ENCODE data around the gene PIP5K1A.
A peak's percentile ranks its signal among the peaks of the same experiment; 100 is the strongest.

Gene PIP5K1A

GRCh38 chr1:151164732-151165280 is 33.5 kb upstream of the PIP5K1A start:
- in situ Hi-C loops (cut with MboI; ENCODE audit: low sequenced_read_pairs, unreplicated experiment) = no loop called here
- TF ChIP-seq, protein P1, sequence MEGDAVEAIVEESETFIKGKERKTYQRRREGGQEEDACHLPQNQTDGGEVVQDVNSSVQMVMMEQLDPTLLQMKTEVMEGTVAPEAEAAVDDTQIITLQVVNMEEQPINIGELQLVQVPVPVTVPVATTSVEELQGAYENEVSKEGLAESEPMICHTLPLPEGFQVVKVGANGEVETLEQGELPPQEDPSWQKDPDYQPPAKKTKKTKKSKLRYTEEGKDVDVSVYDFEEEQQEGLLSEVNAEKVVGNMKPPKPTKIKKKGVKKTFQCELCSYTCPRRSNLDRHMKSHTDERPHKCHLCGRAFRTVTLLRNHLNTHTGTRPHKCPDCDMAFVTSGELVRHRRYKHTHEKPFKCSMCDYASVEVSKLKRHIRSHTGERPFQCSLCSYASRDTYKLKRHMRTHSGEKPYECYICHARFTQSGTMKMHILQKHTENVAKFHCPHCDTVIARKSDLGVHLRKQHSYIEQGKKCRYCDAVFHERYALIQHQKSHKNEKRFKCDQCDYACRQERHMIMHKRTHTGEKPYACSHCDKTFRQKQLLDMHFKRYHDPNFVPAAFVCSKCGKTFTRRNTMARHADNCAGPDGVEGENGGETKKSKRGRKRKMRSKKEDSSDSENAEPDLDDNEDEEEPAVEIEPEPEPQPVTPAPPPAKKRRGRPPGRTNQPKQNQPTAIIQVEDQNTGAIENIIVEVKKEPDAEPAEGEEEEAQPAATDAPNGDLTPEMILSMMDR (IDR thresholded peaks at IDR 0.05; ENCODE audit: borderline replicate concordance, control extremely low read depth, extremely low read depth, insufficient read depth, missing control alignments) = no peak
- DNase-seq (ENCODE audit: low spot score) = no peak

- TF ChIP-seq, protein P1 (IDR thresholded peaks at IDR 0.05; ENCODE audit: borderline replicate concordance, control extremely low read depth, extremely low read depth, insufficient read depth, missing control alignments) = no peak
- in situ Hi-C loops (cut with MboI; ENCODE audit: low sequenced_read_pairs, unreplicated experiment) = no loop called here
- no peak for DNase-seq (ENCODE audit: low spot score)
Measured at GRCh38 chr1:151165281-151165737, 33.0 kb upstream of the PIP5K1A start.

DNA sequence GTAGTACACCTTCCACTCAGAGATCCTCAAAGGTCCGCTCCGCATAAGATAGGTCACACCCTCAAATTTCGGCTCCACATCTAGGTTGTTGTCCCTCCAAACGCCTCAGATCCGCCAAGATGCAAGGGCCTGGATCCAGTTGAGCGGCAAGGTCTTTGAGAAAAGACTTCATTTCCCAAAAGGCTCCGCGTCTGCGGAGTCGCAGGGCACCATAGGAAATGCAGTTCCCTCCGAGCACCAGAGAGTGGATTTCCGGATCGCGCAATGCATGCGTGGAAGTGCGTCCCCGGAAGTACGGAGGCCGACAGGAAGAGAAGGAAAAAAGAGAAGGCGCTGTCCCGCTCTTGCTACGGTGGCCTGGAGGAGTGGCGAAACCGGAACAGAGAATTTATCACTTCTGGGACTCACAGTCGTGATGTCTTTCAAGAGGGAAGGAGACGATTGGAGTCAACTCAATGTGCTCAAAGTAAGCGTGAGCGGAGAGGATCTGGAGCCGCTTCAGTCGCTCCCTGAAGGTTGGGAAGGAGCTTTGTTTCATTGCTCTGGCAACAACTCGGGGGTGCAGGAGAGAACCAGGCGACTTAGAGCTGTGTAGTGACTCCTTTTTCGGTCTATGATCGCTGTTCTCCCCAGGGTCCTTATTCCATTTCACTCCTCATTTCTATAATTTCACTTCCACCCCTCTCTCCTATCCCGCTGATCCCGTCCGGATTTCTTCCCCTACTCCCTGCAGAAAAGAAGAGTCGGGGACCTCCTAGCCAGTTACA is 32.4 kb upstream of the PIP5K1A start, which contains the start of the genes LYSMD1 and SCNM1:
Gene LYSMD1 (minus strand): TSS at position 165 of the 767 bp plus-strand sequence. CDS start 644 bp downstream, outside the sequence.
Gene SCNM1 (plus strand): TSS at position 407 of the 767 bp plus-strand sequence. CDS start 9 bp downstream, at position 416.
- peak; percentile 92 for DNase-seq (ENCODE audit: low spot score)
- in situ Hi-C loops (cut with MboI; ENCODE audit: low sequenced_read_pairs, unreplicated experiment) = no loop called here
- TF ChIP-seq, protein P1 (IDR thresholded peaks at IDR 0.05; ENCODE audit: borderline replicate concordance, control extremely low read depth, extremely low read depth, insufficient read depth, missing control alignments) = no peak

DNA sequence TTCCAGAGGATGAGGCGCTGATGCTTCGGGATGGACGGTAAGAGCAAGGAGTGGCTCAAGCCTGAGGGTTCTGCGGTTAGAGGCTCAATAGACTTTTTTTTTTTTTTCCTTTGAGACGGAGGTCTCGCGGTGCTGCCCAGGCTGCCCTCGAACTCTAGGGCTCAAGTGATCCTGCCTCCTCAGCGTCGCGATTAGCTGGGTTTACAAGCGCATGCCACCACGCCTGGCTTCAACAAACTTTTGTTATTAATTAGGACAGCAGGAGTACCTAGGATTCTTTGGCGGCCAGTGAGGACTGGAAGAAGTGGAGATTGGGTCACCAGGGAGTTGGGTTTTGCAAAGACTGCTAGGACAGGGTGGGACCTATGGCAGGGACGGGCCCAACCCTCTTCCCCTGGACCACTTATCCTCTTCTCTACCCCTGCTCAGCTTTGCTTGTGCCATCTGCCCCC is 31.8 kb upstream of the PIP5K1A start:
- in situ Hi-C loops (cut with MboI; ENCODE audit: low sequenced_read_pairs, unreplicated experiment) = no loop called here
- TF ChIP-seq, protein P1 (IDR thresholded peaks at IDR 0.05; ENCODE audit: borderline replicate concordance, control extremely low read depth, extremely low read depth, insufficient read depth, missing control alignments) = no peak
- no peak for DNase-seq (ENCODE audit: low spot score)

GRCh38 chr1:151167116-151167515 is 31.2 kb upstream of the PIP5K1A start:
- TF ChIP-seq, protein P1 (IDR thresholded peaks at IDR 0.05; ENCODE audit: borderline replicate concordance, control extremely low read depth, extremely low read depth, insufficient read depth, missing control alignments) = no peak
- DNase-seq (ENCODE audit: low spot score) = no peak
- in situ Hi-C loops (cut with MboI; ENCODE audit: low sequenced_read_pairs, unreplicated experiment) = no loop called here

DNA sequence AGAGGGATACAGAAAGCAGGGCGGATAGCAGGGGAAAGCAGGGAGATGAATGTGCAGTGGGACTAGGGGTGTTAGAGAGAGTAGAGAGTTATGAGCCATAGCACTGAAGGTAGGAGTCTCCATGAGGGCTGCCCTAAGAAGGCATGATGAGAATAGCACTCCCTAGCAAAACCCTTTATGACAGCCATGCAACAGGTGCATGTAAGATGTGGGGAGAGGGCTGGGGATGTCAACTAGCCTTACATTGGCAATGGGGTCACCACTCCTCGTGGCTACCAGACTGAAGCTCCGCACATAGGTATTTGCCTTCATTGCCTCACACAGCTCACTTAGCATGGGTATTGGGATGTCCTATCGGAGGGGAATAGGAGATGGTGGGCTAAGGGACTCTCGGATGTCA is 27.2 kb upstream of the PIP5K1A start:
- TF ChIP-seq, protein P1 (IDR thresholded peaks at IDR 0.05; ENCODE audit: borderline replicate concordance, control extremely low read depth, extremely low read depth, insufficient read depth, missing control alignments) = no peak
- DNase-seq (ENCODE audit: low spot score) = no peak
- in situ Hi-C loops (cut with MboI; ENCODE audit: low sequenced_read_pairs, unreplicated experiment) = no loop called here

Measured in GM13976 (cell line).